GM12878 (cell line): ENCODE results near the gene SHROOM1. TPM values are rescaled to one million over a fixed set of nuclear protein-coding genes. Genes with fewer than 3 reads are reported as not detected.

Experiments used
- ATAC-seq: fragments of 200-7000 bp; cut with Tn5 transposase; 3 replicates; pipeline ENCODE4 v1.9.1; 2020; ENCODE audit warnings: mild to moderate bottlenecking, moderate library complexity
- BruUV-seq: library from RNA; stranded (reverse); fragments of 400-500 nt; replicated peaks from 2 replicates; lab custom pipeline; 2021; lab: Mats Ljungman, UMichigan
- CTCF ChIA-PET: fragments of 300-600 bp; sonication (Branson Sonifier 250); formaldehyde crosslinking; extraction: SDS; loops from one replicate; lab custom pipeline; 2021; ENCODE audit warnings: inconsistent platforms; lab: Yijun Ruan, JAX
- POLR2A ChIA-PET: fragments of 350-600 bp; formaldehyde crosslinking; extraction: SDS; loops from one replicate; lab custom pipeline; 2021; ENCODE audit warnings: inconsistent platforms; lab: Charles Lee
- RAD21 ChIA-PET: fragments of 300-600 bp; sonication (Branson Sonifier 250); formaldehyde crosslinking; loops from one replicate; lab custom pipeline; 2023; ENCODE audit warnings: antibody characterized with exemption; ENCODE audit not compliant: unreplicated experiment; lab: Charles Lee
- SMC1A ChIA-PET: fragments of 300-600 bp; sonication (Branson Sonifier 250); formaldehyde crosslinking; loops from one replicate; lab custom pipeline; 2023; ENCODE audit not compliant: unreplicated experiment, uncharacterized antibody; lab: Charles Lee
- DNase-seq: peaks from one replicate; pipeline ENCODE4 v3.0.0-alpha.2; 2011; ENCODE audit warnings: low read depth, low spot score
- FAIRE-seq: peaks from 3 replicates; lab custom pipeline; 2011; peaks lifted over from hg19 to GRCh38; lab: Jason Lieb, UNC
- H2AFZ ChIP-seq: 2 replicates; pipeline ENCODE4 v1.6.0; 2011; ENCODE audit warnings: low read depth, low read length, control low read depth; ENCODE audit not compliant: control insufficient read depth
- H3K27ac ChIP-seq: 2 replicates; pipeline ENCODE4 v1.5.1; 2011; ENCODE audit warnings: control low read depth; ENCODE audit not compliant: control insufficient read depth, insufficient read depth
- H3K27me3 ChIP-seq, 2 experiments: replicated peaks in 1 of 2; 2 replicates each; pipeline versions ENCODE4 v1.6.0 to v1.6.1; 2011; ENCODE audit warnings: low read length in 1 of 2; ENCODE audit not compliant: control insufficient read depth in 2 of 2, insufficient read depth in 2 of 2
- H3K36me3 ChIP-seq, 2 experiments: 2 replicates each; pipeline ENCODE4 v1.5.1; 2011; ENCODE audit warnings: low read length in 1 of 2; ENCODE audit not compliant: control insufficient read depth in 2 of 2, insufficient read depth in 2 of 2
- H3K4me1 ChIP-seq: 2 replicates; pipeline ENCODE4 v1.6.1; 2011; ENCODE audit warnings: mild to moderate bottlenecking, low read length, moderate library complexity, mixed read lengths; ENCODE audit not compliant: control insufficient read depth, insufficient read depth
- H3K4me2 ChIP-seq: 2 replicates; pipeline ENCODE4 v1.6.0; 2011; ENCODE audit warnings: control low read depth; ENCODE audit not compliant: control insufficient read depth, insufficient read depth
- H3K4me3 ChIP-seq: fragments of 200-600 bp; sonication (generic); 2 replicates; pipeline ENCODE4 v1.5.1; 2016
- H3K79me2 ChIP-seq: 2 replicates; pipeline ENCODE4 v1.6.0; 2011; ENCODE audit warnings: low read length; ENCODE audit not compliant: control insufficient read depth, insufficient read depth
- H3K9ac ChIP-seq: 2 replicates; pipeline ENCODE4 v1.8.0; 2011; ENCODE audit warnings: low read length, control low read depth, mixed read lengths; ENCODE audit not compliant: control insufficient read depth, insufficient read depth
- H3K9me3 ChIP-seq: replicated peaks from 3 replicates; pipeline ENCODE4 v1.5.1; 2011; ENCODE audit warnings: mild to moderate bottlenecking, low read length; ENCODE audit not compliant: control insufficient read depth, insufficient read depth
- H4K20me1 ChIP-seq: 2 replicates; pipeline ENCODE4 v1.6.0; 2011; ENCODE audit not compliant: control insufficient read depth, insufficient read depth
- GATAD2B ChIP-seq: fragments of 450-650 bp; conservative IDR thresholded peaks from 2 replicates; pipeline ENCODE4 v1.6.1; 2017; ENCODE audit warnings: low read depth, mild to moderate bottlenecking, moderate library complexity
- HDGF ChIP-seq: fragments of 450-650 bp; IDR thresholded peaks from 2 replicates; pipeline ENCODE4 v1.6.1; 2016; ENCODE audit warnings: antibody characterized with exemption
- NFXL1 ChIP-seq: fragments of 450-650 bp; IDR thresholded peaks from 2 replicates; pipeline ENCODE4 v1.6.1; 2017; ENCODE audit warnings: antibody characterized with exemption, mild to moderate bottlenecking, borderline replicate concordance
- PML ChIP-seq: IDR thresholded peaks from 2 replicates; pipeline ENCODE4 v1.6.1; 2012; ENCODE audit warnings: low read length, inconsistent platforms
- POLR2AphosphoS2 ChIP-seq: IDR thresholded peaks from 2 replicates; pipeline ENCODE4 v1.6.1; 2011; ENCODE audit warnings: low read depth, mild to moderate bottlenecking, low read length, improper control_type of control experiment, moderate library complexity
- RFX5 ChIP-seq: IDR thresholded peaks from 2 replicates; pipeline ENCODE4 v1.6.1; 2011; ENCODE audit warnings: low read depth, low read length, improper control_type of control experiment
- SREBF1 ChIP-seq: IDR thresholded peaks from 2 replicates; pipeline ENCODE4 v1.6.1; 2012; ENCODE audit warnings: mild to moderate bottlenecking, low read length
- STAT3 ChIP-seq: IDR thresholded peaks from 2 replicates; pipeline ENCODE4 v1.6.1; 2011; ENCODE audit warnings: low read depth, low read length, improper control_type of control experiment
- TBL1XR1 ChIP-seq: IDR thresholded peaks from 2 replicates; pipeline ENCODE4 v1.6.1; 2012; ENCODE audit warnings: low read depth, low read length, improper control_type of control experiment
- WRNIP1 ChIP-seq: IDR thresholded peaks from 2 replicates; pipeline ENCODE4 v1.6.1; 2011; ENCODE audit warnings: low read depth, low read length, improper control_type of control experiment, borderline replicate concordance
- ZNF384 ChIP-seq: IDR thresholded peaks from 2 replicates; pipeline ENCODE4 v1.6.1; 2012; ENCODE audit warnings: low read depth, mild to moderate bottlenecking, low read length, improper control_type of control experiment, borderline replicate concordance
- ZSCAN29 ChIP-seq: fragments of 450-650 bp; IDR thresholded peaks from 2 replicates; pipeline ENCODE4 v1.6.1; 2017; ENCODE audit warnings: mild to moderate bottlenecking, moderate library complexity
- WGBS: methylation state at CpG from one replicate; pipeline ENCODE4 v1.1.6; 2016; ENCODE audit warnings: low lambda C conversion rate; ENCODE audit not compliant: insufficient replicate concordance, insufficient coverage; ENCODE audit errors: missing lambda C conversion rate; 5-methylcytosine and 5-hydroxymethylcytosine counted together
- in situ Hi-C: fragments of 300-500 bp; cut with MboI; formaldehyde crosslinking; loops from 9 replicates; pipeline ENCODE4 v1.14.3; 2018; ENCODE audit warnings: mixed read lengths
- intact Hi-C: fragments of 100-400 bp; cut with micrococcal nuclease; formaldehyde crosslinking; loops from one replicate; pipeline ENCODE4 v1.14.2; 2022; ENCODE audit not compliant: unreplicated experiment
- polyA plus RNA-seq, 11 experiments: library from polyadenylated mRNA; depleted of rRNA in 4 of 11; unstranded in 6 of 11; stranded (reverse) in 5 of 11; fragments of >200 nt; fragmentation: Nextera tagmentation in 4 of 11; fragmentation: Illumina TruSeq in 1 of 11; extraction: Ambion mirVana in 4 of 11; extraction: Trizol in 1 of 11; gene quantifications; 1 replicate in 1 of 11; 2 replicates in 10 of 11; pipeline versions ENCODE4 v1.2.1 to v1.2.3, GENCODE V29; 2011 to 2016; ENCODE audit warnings: inconsistent platforms in 2 of 11, missing spikeins in 2 of 11, low read depth in 1 of 11
- total RNA-seq, 4 experiments: library from RNA; depleted of rRNA in 3 of 4; stranded (reverse); fragments of >200 nt in 3 of 4; fragmentation: Illumina TruSeq in 1 of 4; extraction: Trizol in 1 of 4; gene quantifications; 2 replicates each; pipeline versions ENCODE4 v1.2.1 to v1.2.3, GENCODE V29; 2013 to 2021
- TF ChIP-seq, protein P1 (sequence below): fragments of 450-650 bp; conservative IDR thresholded peaks from 2 replicates; pipeline ENCODE4 v1.6.1; 2017; ENCODE audit warnings: mild to moderate bottlenecking, moderate library complexity
- TF ChIP-seq, protein P2 (sequence below): fragments of 450-650 bp; IDR thresholded peaks from 2 replicates; pipeline ENCODE4 v1.6.1; 2017; ENCODE audit warnings: mild to moderate bottlenecking, moderate library complexity
- TF ChIP-seq, protein P3 (sequence below): fragments of 450-650 bp; IDR thresholded peaks from 2 replicates; pipeline ENCODE4 v1.6.1; 2017; ENCODE audit warnings: mild to moderate bottlenecking, moderate library complexity

Gene SHROOM1
- total and polyA plus RNA-seq, 10 of the 15 experiments (the other 5 are each of a cell fraction or from before 2014, with no cell fraction given): 0.05 to 3.9 (median 1.3) TPM

DNA sequence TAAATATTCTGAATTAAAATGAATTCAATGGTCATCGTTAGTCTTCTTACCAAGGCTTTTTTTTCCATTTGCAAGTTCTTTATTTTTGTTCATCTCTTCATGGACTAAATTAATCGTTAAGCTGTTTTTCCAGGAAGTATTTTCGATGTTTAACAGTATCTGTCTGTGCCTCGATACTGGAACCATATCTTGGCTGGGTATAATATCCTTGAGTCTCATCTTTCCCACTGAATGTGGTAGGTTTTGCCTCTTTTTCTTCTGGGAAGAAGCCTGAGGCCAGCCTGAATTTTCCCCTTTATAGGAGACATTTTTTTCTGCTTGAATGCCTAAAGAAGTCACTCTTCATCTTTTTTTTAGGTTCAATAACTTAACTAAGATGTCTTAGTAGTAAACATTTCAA, 49.4 kb downstream of the SHROOM1 start:
- BruUV-seq: no TSS peak
- POLR2A ChIA-PET: interaction anchor here (0.9 kb wide), 1 partner anchor 30 kb away, joined by 4 read pairs; no protein-coding TSS in a partner anchor
- H4K20me1 ChIP-seq: no peaks in the 10 kb centered on the region
- no peaks in the 10 kb centered on the region for H3K27me3 ChIP-seq
- peaks cover 11% of the 10 kb centered on the region for H3K4me1 ChIP-seq
- no peak for ATAC-seq
- in situ Hi-C loops (no loop called here), intact Hi-C loops (no loop called here)
- peaks cover 8% of the 10 kb centered on the region for H3K79me2 ChIP-seq
- H3K27ac ChIP-seq: no peak overlapping the region
- H3K9me3 ChIP-seq: no peaks in the 10 kb centered on the region
- DNase-seq: no peak
- FAIRE-seq: no peak
- WGBS: 82% methylated on average over 4 of the region's 4 CpGs
- no peak overlapping the region for H3K9ac ChIP-seq
- H3K4me3 ChIP-seq: no peak overlapping the region
- CTCF ChIA-PET: interaction anchor here (0.6 to 1.4 kb wide), 7 partner anchors 12 to 1286 kb away, joined by 3 to 5 read pairs (median 4); no protein-coding TSS in a partner anchor
- RAD21 ChIA-PET: interaction anchor here (1.3 to 1.9 kb wide), 2 partner anchors 26 to 55 kb away, joined by 3 to 7 read pairs; no protein-coding TSS in a partner anchor
- no peaks in the 10 kb centered on the region for H3K36me3 ChIP-seq
- no peak overlapping the region for H3K4me2 ChIP-seq
- SMC1A ChIA-PET: interaction anchor here (0.8 to 2.5 kb wide), 10 partner anchors 8 to 79 kb away, joined by 3 to 10 read pairs (median 4); partner anchors contain the start of gene SOWAHA
- no peak overlapping the region for H2AFZ ChIP-seq
- TF ChIP-seq, protein P1, sequence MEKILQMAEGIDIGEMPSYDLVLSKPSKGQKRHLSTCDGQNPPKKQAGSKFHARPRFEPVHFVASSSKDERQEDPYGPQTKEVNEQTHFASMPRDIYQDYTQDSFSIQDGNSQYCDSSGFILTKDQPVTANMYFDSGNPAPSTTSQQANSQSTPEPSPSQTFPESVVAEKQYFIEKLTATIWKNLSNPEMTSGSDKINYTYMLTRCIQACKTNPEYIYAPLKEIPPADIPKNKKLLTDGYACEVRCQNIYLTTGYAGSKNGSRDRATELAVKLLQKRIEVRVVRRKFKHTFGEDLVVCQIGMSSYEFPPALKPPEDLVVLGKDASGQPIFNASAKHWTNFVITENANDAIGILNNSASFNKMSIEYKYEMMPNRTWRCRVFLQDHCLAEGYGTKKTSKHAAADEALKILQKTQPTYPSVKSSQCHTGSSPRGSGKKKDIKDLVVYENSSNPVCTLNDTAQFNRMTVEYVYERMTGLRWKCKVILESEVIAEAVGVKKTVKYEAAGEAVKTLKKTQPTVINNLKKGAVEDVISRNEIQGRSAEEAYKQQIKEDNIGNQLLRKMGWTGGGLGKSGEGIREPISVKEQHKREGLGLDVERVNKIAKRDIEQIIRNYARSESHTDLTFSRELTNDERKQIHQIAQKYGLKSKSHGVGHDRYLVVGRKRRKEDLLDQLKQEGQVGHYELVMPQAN: no peak
- TF ChIP-seq RFX5 (no peak), POLR2AphosphoS2 (no peak), NFXL1 (no peak), HDGF (no peak), TBL1XR1 (no peak), PML (no peak), ZSCAN29 (no peak), WRNIP1 (no peak), GATAD2B (no peak), SREBF1 (no peak), STAT3 (no peak), ZNF384 (no peak)
- TF ChIP-seq, protein P2, sequence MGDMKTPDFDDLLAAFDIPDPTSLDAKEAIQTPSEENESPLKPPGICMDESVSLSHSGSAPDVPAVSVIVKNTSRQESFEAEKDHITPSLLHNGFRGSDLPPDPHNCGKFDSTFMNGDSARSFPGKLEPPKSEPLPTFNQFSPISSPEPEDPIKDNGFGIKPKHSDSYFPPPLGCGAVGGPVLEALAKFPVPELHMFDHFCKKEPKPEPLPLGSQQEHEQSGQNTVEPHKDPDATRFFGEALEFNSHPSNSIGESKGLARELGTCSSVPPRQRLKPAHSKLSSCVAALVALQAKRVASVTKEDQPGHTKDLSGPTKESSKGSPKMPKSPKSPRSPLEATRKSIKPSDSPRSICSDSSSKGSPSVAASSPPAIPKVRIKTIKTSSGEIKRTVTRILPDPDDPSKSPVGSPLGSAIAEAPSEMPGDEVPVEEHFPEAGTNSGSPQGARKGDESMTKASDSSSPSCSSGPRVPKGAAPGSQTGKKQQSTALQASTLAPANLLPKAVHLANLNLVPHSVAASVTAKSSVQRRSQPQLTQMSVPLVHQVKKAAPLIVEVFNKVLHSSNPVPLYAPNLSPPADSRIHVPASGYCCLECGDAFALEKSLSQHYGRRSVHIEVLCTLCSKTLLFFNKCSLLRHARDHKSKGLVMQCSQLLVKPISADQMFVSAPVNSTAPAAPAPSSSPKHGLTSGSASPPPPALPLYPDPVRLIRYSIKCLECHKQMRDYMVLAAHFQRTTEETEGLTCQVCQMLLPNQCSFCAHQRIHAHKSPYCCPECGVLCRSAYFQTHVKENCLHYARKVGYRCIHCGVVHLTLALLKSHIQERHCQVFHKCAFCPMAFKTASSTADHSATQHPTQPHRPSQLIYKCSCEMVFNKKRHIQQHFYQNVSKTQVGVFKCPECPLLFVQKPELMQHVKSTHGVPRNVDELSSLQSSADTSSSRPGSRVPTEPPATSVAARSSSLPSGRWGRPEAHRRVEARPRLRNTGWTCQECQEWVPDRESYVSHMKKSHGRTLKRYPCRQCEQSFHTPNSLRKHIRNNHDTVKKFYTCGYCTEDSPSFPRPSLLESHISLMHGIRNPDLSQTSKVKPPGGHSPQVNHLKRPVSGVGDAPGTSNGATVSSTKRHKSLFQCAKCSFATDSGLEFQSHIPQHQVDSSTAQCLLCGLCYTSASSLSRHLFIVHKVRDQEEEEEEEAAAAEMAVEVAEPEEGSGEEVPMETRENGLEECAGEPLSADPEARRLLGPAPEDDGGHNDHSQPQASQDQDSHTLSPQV: no peak
- TF ChIP-seq, protein P3, sequence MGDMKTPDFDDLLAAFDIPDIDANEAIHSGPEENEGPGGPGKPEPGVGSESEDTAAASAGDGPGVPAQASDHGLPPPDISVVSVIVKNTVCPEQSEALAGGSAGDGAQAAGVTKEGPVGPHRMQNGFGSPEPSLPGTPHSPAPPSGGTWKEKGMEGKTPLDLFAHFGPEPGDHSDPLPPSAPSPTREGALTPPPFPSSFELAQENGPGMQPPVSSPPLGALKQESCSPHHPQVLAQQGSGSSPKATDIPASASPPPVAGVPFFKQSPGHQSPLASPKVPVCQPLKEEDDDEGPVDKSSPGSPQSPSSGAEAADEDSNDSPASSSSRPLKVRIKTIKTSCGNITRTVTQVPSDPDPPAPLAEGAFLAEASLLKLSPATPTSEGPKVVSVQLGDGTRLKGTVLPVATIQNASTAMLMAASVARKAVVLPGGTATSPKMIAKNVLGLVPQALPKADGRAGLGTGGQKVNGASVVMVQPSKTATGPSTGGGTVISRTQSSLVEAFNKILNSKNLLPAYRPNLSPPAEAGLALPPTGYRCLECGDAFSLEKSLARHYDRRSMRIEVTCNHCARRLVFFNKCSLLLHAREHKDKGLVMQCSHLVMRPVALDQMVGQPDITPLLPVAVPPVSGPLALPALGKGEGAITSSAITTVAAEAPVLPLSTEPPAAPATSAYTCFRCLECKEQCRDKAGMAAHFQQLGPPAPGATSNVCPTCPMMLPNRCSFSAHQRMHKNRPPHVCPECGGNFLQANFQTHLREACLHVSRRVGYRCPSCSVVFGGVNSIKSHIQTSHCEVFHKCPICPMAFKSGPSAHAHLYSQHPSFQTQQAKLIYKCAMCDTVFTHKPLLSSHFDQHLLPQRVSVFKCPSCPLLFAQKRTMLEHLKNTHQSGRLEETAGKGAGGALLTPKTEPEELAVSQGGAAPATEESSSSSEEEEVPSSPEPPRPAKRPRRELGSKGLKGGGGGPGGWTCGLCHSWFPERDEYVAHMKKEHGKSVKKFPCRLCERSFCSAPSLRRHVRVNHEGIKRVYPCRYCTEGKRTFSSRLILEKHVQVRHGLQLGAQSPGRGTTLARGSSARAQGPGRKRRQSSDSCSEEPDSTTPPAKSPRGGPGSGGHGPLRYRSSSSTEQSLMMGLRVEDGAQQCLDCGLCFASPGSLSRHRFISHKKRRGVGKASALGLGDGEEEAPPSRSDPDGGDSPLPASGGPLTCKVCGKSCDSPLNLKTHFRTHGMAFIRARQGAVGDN: no peak
